ENCODE results near the gene MAP2K7. TPM values are rescaled to one million over a fixed set of nuclear protein-coding genes. Genes with fewer than 3 reads are reported as not detected.

MAP2K7 gene
- total RNA-seq, 2 experiments from 2014 or later: 32.2 to 33.7 TPM

GRCh38 chr19:7961920-7962626 lies 58.4 kb downstream of the MAP2K7 start:
- ChIA-PET CTCF (no interaction called here), POLR2A (no interaction called here)
- intact Hi-C loops (cut with DNase I, micrococcal nuclease): no loop called here
- H3K27ac Mint-ChIP-seq: no peak overlapping the region
- H3K27me3 Mint-ChIP-seq: no peaks in the 10 kb centered on the region
- H3K9me3 Mint-ChIP-seq (ENCODE audit: low read depth): no peaks in the 10 kb centered on the region
- no peak for ATAC-seq
- no peak for DNase-seq
- no peaks in the 10 kb centered on the region for H3K4me1 Mint-ChIP-seq
- H3K4me3 Mint-ChIP-seq: no peak overlapping the region
- peaks cover 16% of the 10 kb centered on the region for H3K36me3 Mint-ChIP-seq (ENCODE audit: low read depth)

- no peak overlapping the region for H3K4me3 Mint-ChIP-seq
- ATAC-seq (no peak), DNase-seq (no peak)
- H3K4me1 Mint-ChIP-seq: no peaks in the 10 kb centered on the region
- no peaks in the 10 kb centered on the region for H3K27me3 Mint-ChIP-seq
- no peaks in the 10 kb centered on the region for H3K9me3 Mint-ChIP-seq (ENCODE audit: low read depth)
- ChIA-PET CTCF (no interaction called here), POLR2A (no interaction called here)
- intact Hi-C loops (cut with DNase I, micrococcal nuclease): no loop called here
- no peak overlapping the region for H3K27ac Mint-ChIP-seq
- peaks cover 22% of the 10 kb centered on the region for H3K36me3 Mint-ChIP-seq (ENCODE audit: low read depth)
Measured at GRCh38 chr19:7962644-7963268, 59.1 kb downstream of the MAP2K7 start.

- H3K36me3 Mint-ChIP-seq (ENCODE audit: low read depth): peaks cover 24% of the 10 kb centered on the region
- H3K27ac Mint-ChIP-seq: no peak overlapping the region
- H3K27me3 Mint-ChIP-seq: no peaks in the 10 kb centered on the region
- H3K4me3 Mint-ChIP-seq: no peak overlapping the region
- no peaks in the 10 kb centered on the region for H3K4me1 Mint-ChIP-seq
- H3K9me3 Mint-ChIP-seq (ENCODE audit: low read depth): no peaks in the 10 kb centered on the region
- ATAC-seq (no peak), DNase-seq (no peak)
- ChIA-PET CTCF (interaction anchor here (0.5 kb wide), 1 partner anchor 361 kb away, joined by 3 read pairs; no protein-coding TSS in a partner anchor), POLR2A (no interaction called here)
- intact Hi-C loops (cut with DNase I, micrococcal nuclease): no loop called here
Measured at GRCh38 chr19:7963566-7963965, 59.9 kb downstream of the MAP2K7 start.

Other genes starting within 250 kb of the MAP2K7 start
- not detected for gene RETN, start 234.8 kb upstream of the MAP2K7 start, total RNA-seq
- gene MCEMP1, start 226.8 kb upstream of the MAP2K7 start, total RNA-seq: not detected
- 10 to 100 TPM; 90.2 to 95.2 TPM for gene TRAPPC5, start 223.0 kb upstream of the MAP2K7 start, total RNA-seq
- gene FCER2, start 201.7 kb upstream of the MAP2K7 start, total RNA-seq: 1 to 10 TPM; 2.6 to 3.5 TPM
- gene CLEC4G, start 171.8 kb upstream of the MAP2K7 start, total RNA-seq: not detected
- gene CD209, start 156.3 kb upstream of the MAP2K7 start, total RNA-seq: not detected
- gene CLEC4M, start 140.6 kb upstream of the MAP2K7 start, total RNA-seq: not detected
- 1 to 10 TPM; 4.8 to 5.9 TPM for gene EVI5L, start 73.7 kb upstream of the MAP2K7 start, total RNA-seq
- under 1 TPM; 0.09 to 0.14 TPM for gene PRR36, start 29.5 kb upstream of the MAP2K7 start, total RNA-seq
- gene LRRC8E, start 15.4 kb upstream of the MAP2K7 start, total RNA-seq: not detected
- 1 to 10 TPM; 2.6 to 3.2 TPM for gene TGFBR3L, start 11.0 kb downstream of the MAP2K7 start, total RNA-seq
- 10 to 100 TPM; 14.6 to 16.2 TPM for gene SNAPC2, start 16.5 kb downstream of the MAP2K7 start, total RNA-seq
- gene CTXN1, start 22.3 kb downstream of the MAP2K7 start, total RNA-seq: under 1 TPM; 0.47 to 0.82 TPM
- gene TIMM44, start 39.8 kb downstream of the MAP2K7 start, total RNA-seq: 10 to 100 TPM; 80.4 to 84.0 TPM
- gene ELAVL1, start 101.8 kb downstream of the MAP2K7 start, total RNA-seq: 100 to 1,000 TPM; 149 to 184 TPM
- under 1 TPM in 1 of 2 experiments, not detected in 1; 0.26 TPM for gene CCL25, start 148.9 kb downstream of the MAP2K7 start, total RNA-seq
- gene FBN3, start 245.7 kb downstream of the MAP2K7 start, total RNA-seq: not detected

All from activated CD4-positive, alpha-beta T cell treated with anti-CD3 and anti-CD28 coated beads for 36 hours (primary cell).